NCI-H146 treated with DMSO at 0.1 percent for 48 hours (cell line): Measurements from ENCODE around the gene ACSS1.

Experiments used
- DNase-seq: peaks from one replicate; lab custom pipeline; 2025; ENCODE audit not compliant: unreplicated experiment; lab: John Stamatoyannopoulos, UW

The ACSS1 gene

DNA sequence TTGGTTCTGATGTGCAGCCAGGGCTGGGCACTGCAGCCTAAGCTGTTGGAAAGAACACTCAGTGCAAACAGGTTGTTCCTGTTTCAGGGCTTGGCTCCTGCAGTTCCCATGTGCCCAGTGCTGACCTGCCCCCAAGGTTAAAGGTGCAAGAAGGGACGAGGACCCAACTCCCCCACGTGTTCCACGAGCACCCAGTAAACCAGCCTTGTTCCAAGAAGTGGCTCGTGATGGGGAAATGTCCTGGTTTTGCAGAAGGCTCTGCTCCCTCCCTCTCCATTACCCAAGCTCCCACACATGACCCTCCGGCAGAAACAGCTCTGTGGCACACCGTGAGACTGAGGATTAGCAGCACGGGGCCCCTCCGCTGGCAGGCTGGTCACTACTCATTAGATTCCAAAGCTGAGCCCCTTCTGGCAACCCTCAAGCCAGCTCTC is 9.4 kb downstream of the ACSS1 start:
- DNase-seq: no peak

DNA sequence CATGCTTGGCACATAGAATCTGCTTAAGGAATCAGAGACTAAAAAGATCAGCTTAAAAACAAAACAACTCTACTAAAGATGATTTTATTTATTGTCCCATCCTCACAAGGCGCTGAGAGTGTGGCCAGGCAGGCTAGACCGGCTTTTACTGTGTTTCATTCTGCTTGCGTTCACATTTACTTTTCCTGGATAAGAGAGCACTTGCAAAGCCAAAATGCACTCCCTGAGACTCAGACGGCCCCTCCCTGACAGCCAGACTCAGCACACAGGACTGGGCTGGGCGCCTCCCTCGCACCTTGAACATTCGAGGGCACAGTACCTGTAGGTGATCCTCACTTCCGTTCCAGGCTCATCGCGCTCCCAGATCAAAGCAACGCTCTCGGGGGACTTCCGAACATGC is 10.2 kb downstream of the ACSS1 start:
- DNase-seq: no peak

DNA sequence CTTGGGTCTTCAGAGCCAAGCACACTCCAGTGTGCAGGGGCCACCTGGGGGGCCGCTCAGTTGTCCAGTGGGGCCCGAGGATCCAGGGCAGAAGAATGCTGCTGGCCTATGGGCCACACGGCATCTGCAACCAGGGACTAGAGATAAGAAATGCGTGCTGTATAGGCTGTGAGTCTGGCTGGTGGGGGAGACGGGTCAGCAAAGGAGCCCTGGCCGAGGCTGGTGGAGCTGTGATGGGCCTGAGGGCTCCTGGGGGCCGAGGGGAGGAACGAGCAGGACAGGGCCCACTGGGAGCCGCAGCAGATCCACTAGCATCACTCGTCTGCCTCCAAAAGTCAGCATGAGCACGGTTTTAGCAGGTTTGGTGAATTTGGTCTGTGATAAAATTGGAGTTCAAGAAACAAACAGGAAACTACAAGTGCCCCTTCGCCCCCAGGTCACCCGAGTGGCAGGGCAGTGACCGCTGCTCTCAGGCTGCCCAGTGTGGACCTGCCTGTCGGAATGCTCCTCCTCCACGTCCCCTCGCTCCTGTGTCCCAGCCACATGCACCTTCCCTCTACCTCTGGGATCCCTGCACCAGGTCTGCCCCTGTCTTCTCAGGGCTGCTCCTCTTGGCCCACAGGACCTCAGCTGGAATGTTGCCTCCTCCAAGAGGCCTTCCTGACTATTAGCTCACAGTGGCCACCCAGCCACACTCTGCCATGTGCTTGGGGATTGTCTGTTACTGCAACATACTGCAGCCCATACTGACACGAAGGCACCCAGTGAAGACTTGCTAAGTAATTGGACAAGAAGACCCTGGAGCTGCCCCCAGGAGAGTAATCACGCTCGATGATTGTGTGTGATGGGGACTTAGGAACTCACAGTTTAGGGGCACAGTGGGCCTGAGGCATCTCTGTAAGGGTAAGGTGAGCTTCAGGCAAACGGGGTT is 10.9 kb downstream of the ACSS1 start:
- DNase-seq: no peak

DNA sequence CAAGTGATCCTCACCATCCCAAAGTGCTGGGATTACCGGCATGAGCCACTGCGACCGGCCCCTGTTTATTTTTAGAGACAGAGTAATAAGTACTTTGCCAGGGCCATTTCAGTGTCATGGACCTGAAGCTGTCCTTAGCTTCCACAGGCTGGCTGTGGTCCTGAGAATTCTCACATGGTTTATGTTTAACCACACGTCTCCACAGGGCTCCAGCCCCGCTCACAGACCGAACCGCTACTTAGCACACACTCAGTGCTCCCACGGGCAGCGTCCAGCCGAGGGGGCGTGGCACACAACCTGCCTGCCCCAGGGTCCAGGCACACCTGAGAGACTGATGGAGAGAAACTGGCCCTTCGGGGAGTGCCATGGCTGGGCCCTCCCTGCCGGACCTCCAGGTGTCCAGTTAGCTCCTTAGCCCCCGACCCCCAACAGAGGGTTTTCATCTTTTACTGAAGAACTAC is 11.7 kb downstream of the ACSS1 start:
- no peak for DNase-seq

DNA sequence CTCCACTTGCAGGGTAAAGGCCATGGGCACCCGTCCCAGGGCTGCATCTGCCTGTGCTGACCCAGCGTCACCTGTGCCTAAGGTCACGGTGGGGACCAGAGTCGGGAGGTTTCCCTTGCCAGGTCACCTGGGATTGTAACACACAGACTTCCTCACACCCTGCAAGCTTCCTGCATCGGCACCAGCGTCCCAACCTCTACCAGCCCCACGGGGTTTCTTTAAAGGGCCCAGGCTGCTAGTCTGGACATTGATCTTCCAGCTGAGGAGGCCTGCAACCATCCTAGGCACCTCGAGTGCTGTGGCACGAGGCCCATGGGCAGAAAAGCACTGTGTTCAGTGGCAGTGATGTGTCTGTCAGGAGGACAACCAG is 12.6 kb downstream of the ACSS1 start:
- no peak for DNase-seq

DNA sequence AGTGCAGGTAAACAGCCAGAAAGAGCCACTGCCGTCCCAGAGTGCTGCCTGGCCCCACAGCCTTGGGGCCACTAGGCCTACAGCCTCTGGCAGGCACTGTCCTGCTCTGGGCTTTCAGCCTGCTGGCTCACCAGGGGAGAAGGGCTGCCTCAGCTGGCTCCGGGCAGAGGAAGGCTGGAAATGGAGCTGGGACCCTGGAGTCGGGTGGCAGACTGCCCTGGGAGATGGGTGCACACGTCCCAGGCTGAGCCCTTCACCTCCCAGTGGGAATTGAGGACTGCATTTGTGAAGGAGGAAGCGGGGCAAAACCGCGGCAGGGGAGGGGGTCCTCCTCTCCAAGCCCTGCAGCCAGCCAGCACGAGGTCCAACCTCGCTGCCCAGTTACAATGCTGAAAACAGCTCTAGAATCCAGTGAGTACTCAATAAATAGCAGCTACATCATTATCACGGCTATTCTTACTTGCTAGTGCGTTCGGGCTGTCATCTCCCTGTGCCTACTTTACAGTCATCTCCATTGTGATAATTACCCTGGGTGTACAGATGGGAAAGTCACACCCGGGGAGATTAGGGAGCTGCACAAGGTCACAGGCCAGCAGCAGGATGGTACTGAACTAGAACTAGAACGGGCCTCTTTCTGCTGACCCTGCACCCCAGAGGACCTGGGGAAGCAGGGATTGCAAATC is 13.1 kb downstream of the ACSS1 start:
- DNase-seq: no peak

DNA sequence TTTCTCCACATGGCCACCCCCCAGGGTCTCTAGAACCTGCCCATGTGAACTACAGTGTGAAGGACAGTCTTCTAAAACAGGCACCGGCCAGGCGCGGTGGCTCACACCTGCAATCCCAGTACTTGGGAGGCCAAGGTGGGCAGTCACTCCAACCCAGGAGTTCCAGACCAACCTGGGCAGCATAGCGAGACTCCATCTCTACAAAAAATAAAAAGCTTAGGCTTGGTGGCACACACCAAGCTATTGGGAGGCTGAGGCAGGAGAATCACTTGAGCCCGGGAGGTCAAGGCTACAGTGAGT is 13.7 kb downstream of the ACSS1 start:
- no peak for DNase-seq

DNA sequence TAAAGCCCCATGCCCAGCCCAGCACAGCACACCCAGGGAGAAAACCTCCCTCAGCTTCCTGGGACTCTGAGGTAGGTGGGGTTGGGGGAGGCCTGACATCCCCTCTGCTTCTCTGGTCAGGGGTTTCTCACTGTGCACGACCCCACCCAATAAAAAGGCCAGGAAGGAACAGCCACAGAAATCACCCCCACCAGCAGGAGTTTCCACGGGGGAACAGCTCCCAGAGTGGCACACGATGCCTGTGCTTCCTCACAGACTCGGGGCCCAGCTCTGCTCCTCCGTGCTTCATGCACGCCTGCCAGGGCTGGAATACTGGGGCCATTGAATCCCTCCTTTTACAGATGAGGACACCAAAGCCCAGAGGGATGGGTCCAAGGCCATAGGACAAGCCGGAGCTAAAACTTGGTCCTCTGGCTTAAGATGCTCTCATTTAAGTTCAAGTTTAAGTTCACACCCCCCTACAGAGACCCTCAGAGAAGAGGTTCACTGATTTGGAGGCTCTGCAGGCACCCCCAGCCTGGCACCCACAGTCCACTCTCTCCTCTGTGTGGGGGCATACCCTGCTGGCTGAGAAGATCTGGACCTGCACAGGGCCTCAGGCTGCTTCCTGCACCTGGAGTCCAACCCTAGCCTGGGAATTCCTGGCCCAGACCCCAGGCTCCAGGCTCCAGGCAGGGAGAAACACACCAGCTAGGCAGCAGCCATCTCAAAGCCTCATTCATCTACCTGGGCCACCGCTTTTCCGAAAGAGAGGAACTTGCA is 14.3 kb downstream of the ACSS1 start:
- no peak for DNase-seq

DNA sequence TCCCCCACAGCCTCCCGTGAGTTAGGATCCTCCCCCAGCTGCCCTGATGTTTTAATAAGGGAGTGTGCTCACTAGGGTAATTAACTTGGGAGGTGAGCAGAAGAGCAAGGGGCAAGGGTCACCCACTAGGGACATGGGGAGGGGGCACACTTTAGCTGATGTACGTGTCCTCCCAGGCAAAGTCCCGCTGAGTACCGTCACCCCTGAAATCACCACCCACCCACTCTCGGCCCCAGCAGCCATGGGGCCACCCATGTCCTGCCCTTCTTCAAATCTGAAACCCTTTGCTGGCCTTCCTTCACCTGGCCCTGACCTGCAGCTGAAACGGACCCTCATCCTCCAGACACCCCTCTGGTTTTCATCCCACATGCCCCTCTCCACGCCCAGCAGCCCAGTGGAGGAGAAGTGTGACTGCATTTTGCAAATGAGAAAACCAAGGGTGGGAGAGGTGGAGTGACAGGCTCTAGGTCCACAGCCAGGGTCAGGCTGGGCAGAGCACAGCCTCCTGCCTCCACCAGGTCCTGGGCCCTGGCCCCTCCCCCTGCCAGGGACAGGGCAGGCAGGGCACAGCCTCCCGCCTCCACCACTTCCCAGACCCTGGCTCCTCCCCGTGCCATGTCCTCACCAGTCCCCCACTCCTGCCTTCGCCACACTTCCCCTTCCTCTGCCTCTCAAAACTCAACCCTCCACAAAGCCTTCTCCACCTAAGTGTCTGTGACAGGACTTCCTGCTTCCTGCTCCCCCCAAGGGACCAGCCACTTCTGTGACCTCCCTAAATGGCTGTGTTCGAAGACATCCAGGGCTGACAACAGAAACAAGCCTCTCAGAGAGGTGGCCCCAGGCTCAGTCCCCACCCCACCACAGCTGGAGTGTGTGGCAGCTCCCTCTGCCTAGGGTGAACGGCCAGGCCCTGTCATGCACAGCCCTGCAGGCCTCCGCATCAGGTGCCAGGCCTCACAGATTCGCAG is 15.1 kb downstream of the ACSS1 start:
- DNase-seq: no peak

DNA sequence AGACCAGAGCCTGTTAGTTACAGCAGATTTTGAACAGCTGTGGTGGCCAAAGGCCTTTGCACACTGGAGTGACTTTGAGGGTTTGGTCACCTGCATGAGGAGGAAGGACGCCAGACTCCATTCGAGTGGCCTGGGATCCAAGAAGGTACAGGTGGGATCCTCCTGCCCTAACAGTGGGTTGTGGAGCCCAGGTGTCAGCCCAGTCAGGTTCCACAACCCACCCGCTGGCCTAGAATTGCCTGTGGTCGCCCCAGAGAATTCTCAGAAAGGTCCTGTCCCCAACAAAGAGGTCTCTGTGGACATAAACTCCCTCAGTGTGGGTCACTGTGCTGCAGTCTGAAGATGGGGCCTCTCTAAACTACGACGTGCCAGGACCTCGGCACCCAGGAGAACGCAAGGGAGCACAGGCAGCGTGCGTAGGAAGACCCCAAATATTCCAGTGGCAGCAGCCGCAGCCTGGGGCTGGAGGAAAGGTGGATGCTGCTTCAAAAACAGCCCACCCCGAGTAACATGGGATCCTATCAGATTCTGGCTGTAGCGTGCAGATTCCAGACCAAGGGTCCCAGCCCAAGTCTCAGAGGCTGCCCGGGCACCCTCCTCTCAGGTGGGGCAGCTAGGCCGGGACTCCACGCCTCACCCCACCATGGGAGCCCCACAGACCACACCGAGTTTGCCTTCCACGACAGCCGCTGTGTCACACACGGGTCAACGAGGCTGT is 16.0 kb downstream of the ACSS1 start:
- no peak for DNase-seq

DNA sequence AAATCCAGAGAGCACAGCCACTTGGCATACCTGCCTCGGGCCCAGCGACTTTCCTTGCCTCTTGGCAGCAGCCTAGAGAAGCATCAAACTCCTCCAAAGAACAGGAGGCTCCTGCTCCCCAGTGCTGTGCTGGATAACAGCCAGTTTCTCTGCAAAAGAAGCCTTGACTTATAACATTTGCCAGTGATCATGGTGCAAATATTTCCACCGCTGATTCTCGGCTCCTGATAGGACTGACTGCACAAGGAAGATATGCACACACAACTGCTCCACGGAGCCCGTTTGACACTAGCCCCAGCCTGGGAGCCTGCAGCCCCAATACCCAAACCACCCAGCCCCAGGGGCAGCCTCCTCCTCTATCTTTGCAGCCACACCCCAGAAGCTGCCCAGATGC is 17.5 kb downstream of the ACSS1 start:
- DNase-seq: no peak

DNA sequence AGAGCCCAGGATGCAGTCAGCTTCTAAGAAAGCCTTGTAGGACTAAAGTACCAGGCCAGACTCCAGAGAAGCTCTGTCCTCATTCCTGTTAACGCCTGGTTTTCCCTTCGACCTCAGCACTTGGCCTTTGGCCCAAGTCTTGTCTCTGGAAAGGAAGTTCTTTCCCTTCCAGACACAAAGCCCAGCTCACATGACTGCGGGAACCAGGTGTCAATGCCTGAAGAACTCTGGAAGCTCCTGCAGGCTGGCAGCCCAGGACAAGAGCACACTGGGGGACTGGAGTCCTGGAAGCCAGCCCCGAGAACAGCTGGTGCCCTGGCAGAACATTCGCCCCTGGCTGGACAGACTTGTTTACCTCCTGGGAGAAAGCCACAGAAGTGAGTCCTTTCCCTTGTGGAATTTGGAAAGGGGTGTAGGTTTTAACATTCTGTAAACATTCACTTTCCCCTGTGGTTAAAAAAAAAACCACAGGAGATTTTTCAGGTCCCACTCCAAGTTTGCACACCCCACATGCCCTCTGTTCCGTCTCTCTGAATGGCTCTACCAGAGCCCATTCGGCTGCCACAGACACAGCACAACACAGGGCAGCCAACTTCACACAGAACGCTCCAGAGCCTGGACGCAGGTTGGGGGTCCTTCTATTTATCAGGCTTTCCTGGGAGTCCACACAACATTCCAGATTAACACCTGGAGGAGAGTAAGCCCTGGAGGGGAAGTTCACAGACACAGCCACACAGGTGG is 18.1 kb downstream of the ACSS1 start:
- DNase-seq: no peak

DNA sequence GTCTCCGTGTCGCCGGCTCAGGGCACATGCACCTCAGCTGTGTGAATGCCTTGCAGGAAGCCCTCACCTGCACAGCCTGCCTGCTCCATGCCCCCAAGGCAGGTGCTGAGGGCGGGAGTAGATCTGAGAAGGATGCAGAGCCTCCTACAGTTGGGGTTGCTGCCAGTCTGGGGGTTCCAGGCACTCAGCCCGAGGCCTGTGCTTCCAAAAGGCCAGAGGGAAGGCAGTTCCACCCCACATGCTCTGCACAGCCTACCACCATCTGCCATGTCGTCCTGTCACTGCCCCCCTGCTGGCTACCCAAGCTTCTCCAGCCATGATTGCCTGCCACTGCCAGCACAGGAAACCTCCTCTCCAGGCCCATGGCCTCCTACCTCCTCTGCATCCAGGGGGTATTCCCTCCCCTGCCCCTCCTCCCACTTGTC is 19.3 kb downstream of the ACSS1 start:
- no peak for DNase-seq

DNA sequence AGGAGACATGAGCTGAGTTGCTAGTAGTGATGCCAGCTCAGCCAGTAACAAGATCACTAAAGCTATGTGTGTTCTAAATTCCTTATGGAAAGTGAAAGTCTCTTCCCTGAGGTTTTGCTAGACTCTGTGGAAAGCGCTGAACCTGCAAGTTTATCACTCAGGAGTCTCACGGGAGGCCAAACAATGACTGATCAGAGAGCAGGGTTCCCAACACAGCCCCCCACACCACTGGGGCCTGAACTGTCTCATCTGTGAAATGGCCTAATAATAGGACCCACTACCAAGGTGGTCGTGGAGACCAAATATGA is 19.9 kb downstream of the ACSS1 start:
- no peak for DNase-seq

DNA sequence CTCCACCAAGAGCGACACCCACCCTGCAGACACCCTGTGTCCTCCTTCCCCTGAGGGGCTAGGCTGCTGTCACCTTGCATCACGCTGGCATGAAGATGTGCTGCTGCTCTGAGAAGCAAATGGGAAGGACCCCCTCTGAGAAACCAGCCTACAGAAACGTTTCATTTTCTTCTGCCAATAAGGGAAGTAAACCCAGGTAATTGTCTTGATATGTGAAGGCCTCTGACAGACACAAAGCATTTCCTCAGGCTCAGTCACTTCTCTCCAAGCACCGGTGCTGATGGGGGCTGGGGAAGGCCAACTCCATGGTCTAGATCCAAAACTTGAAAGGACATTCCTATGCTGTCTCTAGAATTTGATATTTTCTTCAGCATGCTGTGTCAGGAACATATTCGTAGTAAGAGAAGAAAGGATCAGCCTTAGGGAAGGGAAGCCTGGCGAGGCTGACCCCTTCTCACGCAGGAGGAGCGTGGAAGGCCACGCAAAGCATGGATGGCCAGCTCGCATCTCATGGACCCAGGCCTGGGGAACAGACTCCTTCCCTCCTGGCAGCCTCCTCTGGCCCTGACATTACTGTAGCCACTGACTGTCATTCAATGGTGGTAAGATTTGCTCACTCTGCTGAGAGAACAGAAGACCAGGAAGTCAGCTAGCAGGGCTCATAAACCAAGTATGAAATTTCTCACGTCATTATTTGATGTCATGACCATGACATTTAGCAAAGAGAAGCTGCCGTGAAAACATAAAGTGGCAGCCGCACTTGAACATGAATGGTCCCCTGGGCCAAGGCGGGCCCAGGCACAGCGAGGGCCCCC is 20.4 kb downstream of the ACSS1 start:
- no peak for DNase-seq

DNA sequence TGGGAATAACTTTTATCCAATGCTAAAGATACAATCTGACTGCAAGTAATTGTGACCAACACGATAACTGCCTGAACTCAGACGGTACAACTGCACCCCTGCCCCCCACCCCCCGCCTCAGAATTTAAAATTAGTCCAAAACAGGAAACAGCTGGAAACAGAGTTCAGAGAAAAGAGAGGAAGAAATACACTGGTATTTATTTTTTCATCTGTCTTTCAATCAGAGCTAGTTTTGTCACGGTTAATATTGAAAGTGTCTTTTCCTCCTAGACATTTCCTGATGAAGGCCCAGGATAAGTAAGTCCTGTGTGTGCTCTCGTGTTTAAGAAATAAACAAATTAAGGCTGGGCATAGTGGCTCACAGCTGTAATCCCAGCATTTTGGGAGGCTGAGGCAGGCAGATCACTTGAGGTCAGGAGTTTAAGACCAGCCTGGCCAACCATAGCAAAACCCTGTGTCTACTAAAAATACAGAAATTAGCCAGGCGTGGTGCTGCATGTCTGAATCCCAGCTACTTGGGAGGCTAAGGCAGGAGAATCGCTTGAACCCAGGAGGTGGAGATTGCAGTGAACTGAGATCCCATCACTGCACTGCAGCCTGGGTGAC is 21.5 kb downstream of the ACSS1 start:
- DNase-seq: no peak

DNA sequence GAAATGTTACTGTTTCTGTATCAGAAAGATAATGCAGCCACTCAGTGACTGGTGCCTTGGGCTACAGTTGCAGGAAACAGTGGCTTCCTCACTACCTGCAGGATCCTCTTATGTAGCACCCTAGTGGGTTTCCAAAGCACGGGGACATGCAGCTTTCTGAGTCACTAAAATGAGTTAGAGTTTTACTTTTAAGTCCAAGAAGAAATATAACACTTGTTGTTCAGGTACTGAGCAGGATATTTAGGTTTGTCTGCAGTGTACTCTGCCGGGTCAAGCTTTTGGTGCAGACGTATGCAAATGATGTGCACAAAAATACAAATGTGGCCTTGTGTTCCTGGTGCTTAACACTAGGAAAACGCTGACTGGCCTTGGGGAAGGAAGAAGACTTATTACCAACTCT is 22.0 kb downstream of the ACSS1 start:
- DNase-seq: no peak

DNA sequence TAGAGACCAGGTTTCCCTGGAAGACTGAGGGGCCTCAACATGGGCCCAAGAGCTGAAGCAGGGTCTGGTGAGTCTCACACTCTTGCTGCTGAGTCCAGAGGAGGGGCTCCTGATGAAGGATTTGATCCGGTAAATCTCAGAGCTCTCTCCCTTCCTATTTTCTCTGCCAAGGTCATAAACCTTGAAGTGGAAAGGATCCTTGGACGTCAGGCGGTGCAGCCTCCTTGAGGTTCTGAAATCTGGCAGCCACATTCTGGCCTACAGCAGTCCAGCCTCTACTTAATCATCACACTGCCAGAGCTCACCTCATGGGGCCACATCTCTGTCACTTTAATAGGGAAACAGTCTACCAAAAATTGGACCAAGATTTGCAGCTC is 24.0 kb downstream of the ACSS1 start:
- no peak for DNase-seq
